CD14-positive monocyte (primary cell): Measurements from ENCODE around the gene RASA4. TPM values are rescaled to one million over a fixed set of nuclear protein-coding genes. Genes with fewer than 3 reads are reported as not detected.
"Not testable (repeated sequence)": the region's sequence is repeated elsewhere in the genome, so short reads cannot be mapped to it uniquely, and the experiment has no call there.

Source experiments
- DNase-seq, 3 donors: peaks; one replicate each; pipeline ENCODE4 v3.0.0-alpha.2; 2011 to 2022
- H2AFZ ChIP-seq: 2 replicates; pipeline ENCODE4 v1.6.0; 2012; ENCODE audit warnings: mild to moderate bottlenecking, low read depth, low read length, inconsistent platforms; ENCODE audit not compliant: insufficient read depth, poor library complexity, severe bottlenecking
- H3K27ac ChIP-seq, 2 donors: 1 replicate in 1 of 2; 2 replicates in 1 of 2; pipeline ENCODE4 v1.5.1; 2012 to 2013; ENCODE audit warnings: low read length in 2 of 2, control low read depth in 1 of 2, inconsistent platforms in 1 of 2, low read depth in 1 of 2, mild to moderate bottlenecking in 1 of 2
- H3K27me3 ChIP-seq, 2 donors: one replicate each; pipeline versions ENCODE4 v1.6.0 to v1.6.1; 2011 to 2013; ENCODE audit warnings: low read length in 2 of 2; ENCODE audit not compliant: control insufficient read depth in 2 of 2, insufficient read depth in 2 of 2
- H3K36me3 ChIP-seq, 2 donors: replicated peaks in 1 of 2; 1 replicate in 1 of 2; 2 replicates in 1 of 2; pipeline versions ENCODE4 v1.5.1 to v1.6.1; 2012 to 2013; ENCODE audit warnings: low read length in 2 of 2, control low read depth in 1 of 2, inconsistent platforms in 1 of 2, mild to moderate bottlenecking in 1 of 2; ENCODE audit not compliant: insufficient read depth in 2 of 2, control insufficient read depth in 1 of 2
- H3K4me1 ChIP-seq, 2 donors: 1 replicate in 1 of 2; 2 replicates in 1 of 2; pipeline versions ENCODE4 v1.5.1 to v1.6.1; 2012 to 2013; ENCODE audit warnings: low read length in 2 of 2, control low read depth in 1 of 2, inconsistent platforms in 1 of 2, mild to moderate bottlenecking in 1 of 2, moderate library complexity in 1 of 2; ENCODE audit not compliant: insufficient read depth in 2 of 2, control insufficient read depth in 1 of 2
- H3K4me2 ChIP-seq: replicated peaks from 2 replicates; pipeline ENCODE3; 2012; ENCODE audit warnings: low read length, moderate library complexity, mild to moderate bottlenecking; ENCODE audit not compliant: poor library complexity, severe bottlenecking; ENCODE audit errors: extremely low read depth
- H3K4me3 ChIP-seq, 3 experiments: fragments of 200-600 bp in 1 of 3; sonication (generic) in 1 of 3; replicated peaks in 1 of 3; 1 replicate in 2 of 3; 2 replicates in 1 of 3; pipeline ENCODE4 v1.5.1; 2011 to 2013; ENCODE audit warnings: low read length in 3 of 3, mild to moderate bottlenecking in 3 of 3, control low read depth in 2 of 3, low read depth in 2 of 3, inconsistent platforms in 1 of 3, moderate library complexity in 1 of 3
- H3K79me2 ChIP-seq: 2 replicates; pipeline ENCODE4 v1.6.0; 2012; ENCODE audit warnings: mild to moderate bottlenecking, control low read depth, inconsistent platforms, low read length, moderate library complexity; ENCODE audit not compliant: insufficient read depth
- H3K9ac ChIP-seq: 2 replicates; pipeline ENCODE4 v1.6.0; 2017; ENCODE audit warnings: low read length, mild to moderate bottlenecking; ENCODE audit not compliant: insufficient read depth, poor library complexity, severe bottlenecking
- H3K9me3 ChIP-seq, 2 donors: replicated peaks in 1 of 2; 1 replicate in 1 of 2; 2 replicates in 1 of 2; pipeline versions ENCODE4 v1.5.1 to v1.6.1; 2012 to 2013; ENCODE audit warnings: low read length in 2 of 2, control low read depth in 1 of 2; ENCODE audit not compliant: control insufficient read depth in 1 of 2, insufficient read depth in 1 of 2
- H4K20me1 ChIP-seq: 2 replicates; pipeline ENCODE4 v1.6.0; 2012; ENCODE audit warnings: mild to moderate bottlenecking, low read length, control low read depth, moderate library complexity; ENCODE audit not compliant: insufficient read depth
- H3K27ac Mint-ChIP-seq, 7 donors: one replicate each; pipeline ENCODE4 v1.8.0; 2020; ENCODE audit warnings: mild to moderate bottlenecking in 7 of 7, mixed read lengths in 7 of 7, moderate library complexity in 6 of 7, inconsistent platforms in 2 of 7
- H3K27me3 Mint-ChIP-seq, 3 donors: one replicate each; pipeline ENCODE4 v1.8.0; 2021 to 2022; ENCODE audit warnings: low read depth in 3 of 3, mild to moderate bottlenecking in 3 of 3, mixed read lengths in 3 of 3, moderate library complexity in 3 of 3, inconsistent platforms in 1 of 3
- H3K36me3 Mint-ChIP-seq, 2 donors: one replicate each; pipeline ENCODE4 v1.8.0; 2020; ENCODE audit warnings: mixed read lengths in 2 of 2, inconsistent platforms in 1 of 2, mild to moderate bottlenecking in 1 of 2
- H3K4me1 Mint-ChIP-seq: one replicate; pipeline ENCODE4 v1.8.0; 2020; ENCODE audit warnings: mild to moderate bottlenecking, mixed read lengths
- H3K4me3 Mint-ChIP-seq, 2 donors: one replicate each; pipeline ENCODE4 v1.8.0; 2020; ENCODE audit warnings: mild to moderate bottlenecking in 2 of 2, mixed read lengths in 2 of 2, moderate library complexity in 1 of 2
- H3K9me3 Mint-ChIP-seq, 7 donors: one replicate each; pipeline ENCODE4 v1.8.0; 2020 to 2022; ENCODE audit warnings: mixed read lengths in 7 of 7, mild to moderate bottlenecking in 6 of 7, moderate library complexity in 6 of 7, inconsistent platforms in 2 of 7
- WGBS: methylation state at CpG from one replicate; pipeline ENCODE4 v1.1.5; 2013; ENCODE audit warnings: missing lambda C conversion rate; ENCODE audit not compliant: insufficient coverage; 5-methylcytosine and 5-hydroxymethylcytosine counted together
- intact Hi-C, 2 donors: fragments of 100-400 bp; cut with micrococcal nuclease; formaldehyde crosslinking; loops; one replicate each; pipeline versions ENCODE4 v1.15.0 to v1.15.1; 2023
- polyA plus RNA-seq, 3 donors: library from polyadenylated mRNA; depleted of rRNA in 1 of 3; unstranded in 2 of 3; stranded (reverse) in 1 of 3; fragments of 300-500 nt in 2 of 3; fragments of >200 nt in 1 of 3; fragmentation: Illumina TruSeq in 2 of 3; gene quantifications; 1 replicate in 2 of 3; 2 replicates in 1 of 3; pipeline ENCODE4 v1.2.3, GENCODE V29; 2012 to 2021

Gene RASA4
- polyA plus RNA-seq, 3 donors = 13.9 to 64.5 (median 18.6) TPM

DNA sequence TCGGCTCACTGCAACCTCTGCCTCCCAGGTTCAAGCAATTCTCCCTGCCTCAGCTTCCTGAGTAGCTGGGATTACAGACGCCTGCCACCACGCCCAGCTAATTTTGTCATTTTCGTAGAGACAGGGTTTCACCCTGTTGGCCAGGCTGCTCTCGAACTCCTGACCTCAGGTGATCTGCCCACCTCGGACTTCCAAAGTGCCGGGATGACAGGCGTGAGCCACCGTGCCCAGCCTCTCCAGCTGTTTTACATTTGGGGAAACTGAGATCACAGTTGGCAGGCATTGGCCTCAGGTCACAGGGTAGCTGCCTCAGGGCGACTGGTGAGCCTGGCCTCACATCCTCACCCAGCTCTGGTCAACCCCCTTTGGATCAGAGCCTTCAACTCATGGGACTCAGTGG, 6.8 kb downstream of the RASA4 start:
- H3K9ac ChIP-seq, H3K4me2 ChIP-seq, H3K36me3 Mint-ChIP-seq, H3K36me3 ChIP-seq, H3K4me1 Mint-ChIP-seq, H3K4me3 ChIP-seq, H4K20me1 ChIP-seq, DNase-seq, H3K9me3 Mint-ChIP-seq, H3K27me3 Mint-ChIP-seq, intact Hi-C loops, H3K9me3 ChIP-seq, H2AFZ ChIP-seq, H3K27ac ChIP-seq, H3K27ac Mint-ChIP-seq, H3K4me3 Mint-ChIP-seq, H3K79me2 ChIP-seq, H3K27me3 ChIP-seq: not testable (repeated sequence)
- peaks cover 9 to 14% of the 10 kb centered on the region in 2 donors for H3K4me1 ChIP-seq
- WGBS = no CpG with 5 or more reads among the region's 10 CpGs

DNA sequence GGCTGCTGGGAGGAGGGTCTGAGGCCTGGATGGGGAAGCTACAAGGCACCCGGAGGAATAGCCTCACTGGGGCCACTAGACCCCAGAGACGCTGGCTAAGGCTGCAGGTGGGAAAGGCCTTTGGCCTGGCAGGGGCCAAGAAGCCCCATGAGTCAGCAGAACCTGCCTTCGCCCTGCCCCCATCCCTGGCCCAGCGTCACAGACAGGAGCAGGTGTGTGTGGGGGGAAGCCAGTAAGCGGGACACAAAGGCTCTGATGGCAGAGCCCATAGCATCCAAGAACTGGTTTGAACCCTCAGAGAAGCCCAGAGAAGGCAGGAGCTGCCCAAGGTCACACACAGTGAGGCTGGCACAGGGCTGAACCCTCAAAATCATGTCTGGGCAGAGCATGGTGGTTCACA, 9.7 kb downstream of the RASA4 start:
- H3K27me3 Mint-ChIP-seq, H3K4me2 ChIP-seq, H3K27ac ChIP-seq, DNase-seq, H2AFZ ChIP-seq, H3K4me1 Mint-ChIP-seq, H3K9me3 ChIP-seq, H3K79me2 ChIP-seq, H3K27me3 ChIP-seq, H3K9me3 Mint-ChIP-seq, H3K27ac Mint-ChIP-seq, H3K9ac ChIP-seq, intact Hi-C loops, H3K4me3 Mint-ChIP-seq, H3K4me3 ChIP-seq, H3K36me3 ChIP-seq, H3K36me3 Mint-ChIP-seq, H4K20me1 ChIP-seq, H3K4me1 ChIP-seq: not testable (repeated sequence)
- no CpG with 5 or more reads among the region's 5 CpGs for WGBS

DNA sequence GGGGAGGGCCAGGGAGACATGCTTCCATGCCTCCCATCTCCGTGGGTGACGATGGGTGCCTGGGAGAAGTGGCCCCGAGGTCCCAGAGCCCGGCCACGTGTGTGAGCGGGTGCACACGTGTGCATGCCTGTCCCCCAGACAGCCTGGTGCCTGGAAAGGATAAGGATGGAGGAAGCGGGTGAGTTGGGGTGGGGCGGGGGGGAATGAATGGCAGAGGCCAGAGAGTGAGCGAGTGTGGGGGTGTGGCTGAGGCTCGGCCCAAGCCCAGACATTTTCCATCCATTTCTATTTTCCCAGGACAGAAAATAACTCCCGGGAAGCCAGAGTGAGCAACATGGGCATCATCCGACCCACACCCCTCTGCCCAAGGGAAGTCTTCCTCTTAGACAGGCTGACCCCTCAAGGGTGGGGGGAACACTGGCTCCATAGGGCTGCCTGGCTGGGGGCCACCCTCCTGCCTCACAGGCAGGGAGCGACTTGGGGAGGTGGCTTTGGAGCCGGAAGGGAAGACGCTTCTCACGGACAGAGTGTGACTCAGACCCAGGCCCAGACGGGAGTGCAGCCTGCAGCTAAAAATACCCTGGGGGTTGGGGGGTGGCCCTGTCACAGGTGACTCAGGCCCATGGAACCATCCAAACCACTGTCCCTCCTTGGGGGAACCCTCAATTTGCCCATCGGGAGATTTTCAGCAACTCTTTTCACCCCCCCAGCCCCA, 12.0 kb downstream of the RASA4 start:
- H3K4me1 Mint-ChIP-seq, H3K79me2 ChIP-seq, H3K27me3 Mint-ChIP-seq, H3K4me1 ChIP-seq, H3K27me3 ChIP-seq, H3K9me3 Mint-ChIP-seq, H4K20me1 ChIP-seq, H3K4me3 ChIP-seq, DNase-seq, H3K36me3 ChIP-seq, H3K27ac Mint-ChIP-seq, H3K9me3 ChIP-seq, H2AFZ ChIP-seq, H3K36me3 Mint-ChIP-seq, H3K4me2 ChIP-seq, H3K27ac ChIP-seq, H3K4me3 Mint-ChIP-seq, intact Hi-C loops, H3K9ac ChIP-seq: not testable (repeated sequence)
- WGBS = no CpG with 5 or more reads among the region's 19 CpGs

DNA sequence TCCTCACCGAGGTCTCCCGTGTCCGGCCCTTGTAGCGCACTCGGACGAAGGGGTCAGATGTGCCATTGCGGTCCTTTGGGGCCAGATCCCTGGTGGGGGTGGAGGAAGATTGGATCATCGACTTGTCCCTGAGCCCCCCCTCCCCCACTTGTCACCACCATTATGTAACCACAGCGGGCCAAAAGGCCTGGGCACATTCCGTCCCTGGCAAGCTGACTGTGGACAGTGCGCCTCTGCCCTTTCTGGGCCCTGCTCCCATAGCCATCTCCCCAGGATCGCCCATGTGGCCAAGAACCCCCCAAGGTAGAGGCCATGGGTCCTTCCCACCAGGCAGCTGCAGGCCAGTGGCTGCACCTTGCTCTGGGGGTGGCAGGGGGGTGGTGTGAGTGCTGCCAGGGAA, 14.2 kb downstream of the RASA4 start:
- H3K4me2 ChIP-seq, H3K79me2 ChIP-seq, H3K27me3 ChIP-seq, DNase-seq, H3K4me3 ChIP-seq, H3K9me3 Mint-ChIP-seq, H3K36me3 ChIP-seq, H3K4me1 ChIP-seq, H3K27ac ChIP-seq, H3K27me3 Mint-ChIP-seq, H3K9ac ChIP-seq, H3K4me1 Mint-ChIP-seq, H3K9me3 ChIP-seq, H3K4me3 Mint-ChIP-seq, H4K20me1 ChIP-seq, intact Hi-C loops, H2AFZ ChIP-seq, H3K27ac Mint-ChIP-seq, H3K36me3 Mint-ChIP-seq: not testable (repeated sequence)
- no CpG with 5 or more reads among the region's 12 CpGs for WGBS
